ENCODE data around the gene SPG7.
"Not testable (repeated sequence)": the region's sequence is repeated elsewhere in the genome, so short reads cannot be mapped to it uniquely, and the experiment has no call there.

SPG7 gene

DNA sequence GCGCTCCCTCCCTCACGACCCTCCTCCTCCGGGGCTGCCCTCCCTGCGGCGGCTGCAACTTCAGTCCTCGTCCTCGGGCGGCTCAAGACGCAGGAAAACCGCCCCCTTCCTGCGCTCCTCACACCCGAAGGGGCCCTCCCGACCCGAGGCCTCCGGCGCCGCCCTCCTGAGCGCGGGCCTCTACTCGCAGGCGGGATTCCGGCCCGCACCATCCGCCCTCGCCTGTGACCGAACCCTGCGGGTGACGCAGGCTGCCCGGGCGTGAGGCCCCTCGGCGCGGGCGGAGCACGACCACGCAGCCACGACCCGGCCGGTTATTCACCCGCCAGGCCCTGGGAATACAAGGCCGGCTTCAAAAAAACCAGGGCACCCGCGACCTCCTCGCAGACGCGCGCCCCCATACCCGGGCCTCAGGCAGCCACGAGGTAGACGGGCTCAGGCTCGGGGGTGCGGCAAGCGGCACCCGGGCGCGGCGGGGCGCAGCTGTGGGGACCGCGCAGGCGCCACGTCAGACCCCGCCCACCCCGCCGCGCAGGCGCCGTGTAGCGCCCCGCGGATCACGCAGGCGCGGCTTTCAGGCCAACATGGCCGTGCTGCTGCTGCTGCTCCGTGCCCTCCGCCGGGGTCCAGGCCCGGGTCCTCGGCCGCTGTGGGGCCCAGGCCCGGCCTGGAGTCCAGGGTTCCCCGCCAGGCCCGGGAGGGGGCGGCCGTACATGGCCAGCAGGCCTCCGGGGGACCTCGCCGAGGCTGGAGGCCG lies at the start of gene SPG7:
Gene SPG7, plus strand, starts transcription at position 570 of the 757 bp plus-strand sequence. Its CDS starts 15 bp downstream, at position 585.
- DNase-seq = peak; percentile 84

DNA sequence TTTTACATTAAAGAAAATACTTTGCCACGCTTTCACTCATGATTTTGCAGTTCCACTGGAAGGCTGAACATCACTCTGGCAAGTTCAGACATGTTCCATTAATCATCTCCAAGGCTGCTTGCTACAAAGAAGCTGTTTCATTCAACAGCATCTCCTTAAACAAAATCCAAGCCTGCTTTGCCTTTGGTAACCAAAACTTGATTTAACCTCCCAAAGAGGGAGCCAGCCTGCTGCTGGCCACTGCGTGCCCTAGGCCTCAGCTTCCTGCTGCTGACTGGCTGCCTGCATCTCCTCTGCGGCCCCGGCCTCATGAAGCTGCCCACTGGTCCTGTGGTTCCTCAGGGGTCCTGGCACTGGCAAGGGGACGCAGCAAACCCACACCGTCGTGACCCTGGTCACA lies 49.7 kb upstream of the SPG7 start:
- DNase-seq = no peak

DNA sequence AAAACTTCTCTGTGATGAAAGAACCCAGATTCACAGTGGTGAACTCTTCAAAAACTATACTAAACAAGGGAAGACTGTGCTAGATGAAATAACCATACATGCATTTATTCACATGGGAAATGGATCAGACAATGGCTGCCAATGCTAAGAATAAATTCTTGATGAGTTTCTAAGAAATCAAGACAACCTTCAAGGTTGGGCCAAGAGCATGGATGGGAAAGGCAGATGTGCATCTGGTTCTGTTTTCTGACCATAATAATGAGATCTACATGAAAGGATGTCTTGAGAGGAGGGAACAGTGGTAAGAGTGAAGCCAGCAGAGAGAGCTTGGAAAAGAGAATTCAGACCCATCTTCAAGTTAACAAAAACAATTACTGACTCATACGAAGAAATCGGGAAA lies 49.2 kb upstream of the SPG7 start:
- DNase-seq = no peak

GRCh38 chr16:89460556-89460955 lies 47.6 kb upstream of the SPG7 start:
- no peak for DNase-seq

DNA sequence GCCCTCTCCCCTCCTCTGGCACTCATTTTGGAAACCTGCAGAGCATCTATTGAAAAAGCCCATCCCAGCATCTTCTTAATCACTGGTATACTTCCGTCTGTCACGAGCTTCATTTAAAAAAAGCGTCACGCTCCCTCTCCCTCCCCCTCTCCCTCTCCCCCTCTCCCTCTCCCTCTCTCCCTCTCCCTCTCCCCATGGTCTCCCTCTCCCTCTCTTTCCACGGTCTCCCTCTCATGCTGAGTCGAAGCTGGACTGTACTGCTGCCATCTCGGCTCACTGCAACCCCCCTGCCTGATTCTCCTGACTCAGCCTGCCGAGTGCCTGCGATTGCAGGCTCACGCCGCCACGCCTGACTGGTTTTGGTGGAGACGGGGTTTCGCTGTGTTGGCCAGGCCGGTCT lies 46.3 kb upstream of the SPG7 start:
- not testable (repeated sequence) for DNase-seq

GRCh38 chr16:89462639-89463038 lies 45.6 kb upstream of the SPG7 start:
- not testable (repeated sequence) for DNase-seq

DNA sequence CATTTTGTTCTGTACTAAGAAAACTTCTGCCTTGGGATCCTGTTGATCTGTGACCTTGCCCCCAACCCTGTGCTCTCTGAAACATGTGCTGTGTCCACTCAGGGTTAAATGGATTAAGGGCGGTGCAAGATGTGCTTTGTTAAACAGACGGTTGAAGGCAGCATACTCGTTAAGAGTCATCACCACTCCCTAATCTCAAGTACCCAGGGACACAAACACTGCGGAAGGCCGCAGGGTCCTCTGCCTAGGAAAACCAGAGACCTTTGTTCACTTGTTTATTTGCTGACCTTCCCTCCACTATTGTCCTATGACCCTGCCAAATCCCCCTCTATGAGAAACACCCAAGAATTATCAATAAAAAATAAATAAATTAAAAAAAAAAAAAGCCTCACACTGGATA lies 44.9 kb upstream of the SPG7 start:
- DNase-seq = not testable (repeated sequence)

DNA sequence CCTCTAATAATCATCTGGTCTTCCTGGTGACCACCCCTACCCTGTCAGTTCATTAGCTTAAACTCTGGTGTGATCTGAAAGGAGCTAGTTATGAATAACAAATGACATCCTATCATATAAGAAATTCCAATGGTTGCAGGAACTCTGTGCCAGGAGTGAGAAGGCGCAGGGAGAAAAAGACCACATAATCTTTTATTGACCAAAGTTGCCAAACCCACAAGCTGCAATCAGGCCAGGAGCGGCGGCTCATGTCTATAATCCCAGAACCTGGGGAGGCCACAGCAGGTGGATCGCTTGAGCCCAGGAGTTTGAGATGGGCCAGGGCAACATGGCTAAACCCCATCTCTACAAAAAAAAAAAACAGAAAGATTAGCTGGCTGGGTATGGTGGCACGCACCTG lies 41.3 kb upstream of the SPG7 start:
- no peak for DNase-seq

DNA sequence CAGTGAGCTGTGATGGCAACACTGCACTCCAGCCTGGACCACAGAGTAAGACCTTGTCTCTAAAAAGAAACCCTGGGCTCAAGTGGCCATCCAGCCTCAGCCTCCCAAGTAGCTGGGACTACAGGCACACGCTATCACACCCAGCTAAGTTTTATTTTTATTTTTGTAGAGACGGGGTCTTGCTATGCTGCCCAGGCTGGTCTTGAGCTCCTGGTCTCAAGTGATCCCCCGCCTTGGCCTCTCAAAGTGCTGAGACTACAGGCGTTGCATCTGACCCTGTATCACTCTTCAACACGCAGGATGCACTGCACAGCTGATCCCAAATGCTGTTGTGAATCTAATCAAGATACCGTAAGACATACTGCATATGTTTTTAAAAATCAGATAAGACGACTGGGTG lies 40.8 kb upstream of the SPG7 start:
- DNase-seq = no peak

- no peak for DNase-seq
These were observed 35.5 kb upstream of the SPG7 start for GRCh38 chr16:89472711-89473075.

DNA sequence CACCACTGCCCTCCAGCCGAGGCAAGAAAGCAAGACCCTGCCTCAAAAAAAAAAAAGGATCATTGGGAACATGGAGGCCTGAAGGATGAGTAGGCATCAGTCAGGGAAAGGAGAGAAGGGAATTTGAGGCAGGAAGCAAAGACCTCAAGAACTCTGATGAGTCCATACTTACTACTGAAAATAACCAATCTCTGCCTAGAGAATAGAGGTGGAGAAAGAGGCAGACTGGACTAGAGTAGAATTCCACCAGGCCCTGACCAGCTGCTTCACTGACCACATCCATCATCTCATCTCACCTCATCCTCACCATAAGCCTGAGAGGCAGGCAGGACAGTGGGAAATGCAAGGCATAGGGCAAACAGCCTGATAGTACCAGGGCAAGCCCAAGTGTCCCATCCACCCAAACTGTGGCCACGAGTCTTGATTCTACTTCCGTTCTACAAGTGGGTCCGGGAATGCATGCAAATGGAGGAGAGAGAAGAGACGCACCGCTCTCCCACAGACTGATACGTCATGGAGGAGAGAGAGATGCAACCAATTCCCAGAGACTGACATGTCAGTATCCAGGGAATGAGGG lies 35.0 kb upstream of the SPG7 start:
- DNase-seq = no peak

GRCh38 chr16:89473791-89474414 lies 34.3 kb upstream of the SPG7 start:
- no peak for DNase-seq

DNA sequence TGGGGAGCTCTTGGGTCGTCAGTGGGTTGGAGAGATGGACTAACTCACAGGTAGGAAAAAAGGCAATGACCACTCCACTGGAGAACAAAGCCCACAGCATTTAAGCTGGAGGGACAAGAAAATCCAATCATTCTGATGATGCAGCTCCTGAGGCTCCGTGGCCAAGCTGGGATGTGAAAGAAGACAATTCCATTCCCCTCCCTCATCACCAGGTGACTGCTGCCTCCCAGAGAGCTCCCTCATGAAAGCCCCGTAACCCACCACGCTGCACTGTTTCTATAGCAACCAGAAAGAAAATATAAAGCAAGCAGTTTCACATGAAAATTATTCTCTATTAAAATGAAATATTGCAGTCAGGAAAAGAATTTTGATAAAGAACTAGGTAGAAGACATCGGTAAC lies 33.1 kb upstream of the SPG7 start:
- DNase-seq = no peak

- no peak for DNase-seq
These were observed 31.8 kb upstream of the SPG7 start for GRCh38 chr16:89476379-89476778.

DNA sequence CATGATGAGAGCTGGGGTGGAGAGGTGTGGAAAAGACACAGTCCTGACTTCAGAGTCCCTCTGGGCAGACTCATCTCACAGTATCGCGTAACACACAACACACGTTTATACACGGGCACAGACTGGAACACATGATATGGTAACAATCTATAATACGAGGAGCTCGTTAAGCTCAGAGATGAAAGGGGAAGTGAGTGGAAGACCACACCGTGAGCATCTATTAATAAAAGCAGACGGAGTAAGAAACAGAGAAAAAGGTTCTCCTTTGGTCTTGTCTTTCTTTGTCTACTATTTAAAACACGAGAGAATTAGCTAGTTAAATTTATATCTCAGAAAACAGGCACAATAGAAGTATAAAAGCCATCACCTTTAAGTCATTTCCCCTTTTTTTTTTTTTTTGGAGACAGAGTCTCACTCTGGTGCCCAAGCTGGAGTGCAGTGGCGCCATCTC lies 31.4 kb upstream of the SPG7 start:
- no peak for DNase-seq

DNA sequence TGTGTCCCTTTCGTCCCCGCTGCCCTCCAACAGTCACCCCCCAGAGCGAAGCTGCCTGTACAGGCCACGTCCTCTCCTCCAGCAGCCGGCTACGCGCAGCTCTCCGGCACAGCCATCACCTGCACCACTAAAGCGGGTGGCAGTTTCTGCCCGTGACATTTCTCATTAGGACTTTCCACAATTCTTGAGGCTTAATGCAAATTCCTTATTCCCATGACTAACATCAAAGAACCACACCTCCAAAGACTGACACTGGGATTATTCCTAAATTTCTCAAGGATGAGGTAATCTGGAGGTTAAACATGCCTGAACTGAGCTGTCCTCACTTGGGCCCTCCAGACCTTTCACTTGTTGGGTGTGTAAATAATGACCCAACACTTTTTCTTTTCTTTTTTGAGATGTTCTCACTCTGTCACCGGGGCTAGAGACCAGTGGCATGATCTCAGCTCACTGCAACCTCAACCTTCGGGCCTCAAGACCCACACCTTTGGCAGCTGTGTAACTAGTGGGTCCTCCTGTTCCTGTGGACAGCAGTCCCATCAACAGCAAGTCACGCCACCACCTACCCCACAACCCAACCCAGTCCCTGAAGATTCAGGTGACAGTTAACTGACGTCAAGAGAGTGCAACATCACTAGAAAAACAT lies 29.5 kb upstream of the SPG7 start:
- no peak for DNase-seq

DNA sequence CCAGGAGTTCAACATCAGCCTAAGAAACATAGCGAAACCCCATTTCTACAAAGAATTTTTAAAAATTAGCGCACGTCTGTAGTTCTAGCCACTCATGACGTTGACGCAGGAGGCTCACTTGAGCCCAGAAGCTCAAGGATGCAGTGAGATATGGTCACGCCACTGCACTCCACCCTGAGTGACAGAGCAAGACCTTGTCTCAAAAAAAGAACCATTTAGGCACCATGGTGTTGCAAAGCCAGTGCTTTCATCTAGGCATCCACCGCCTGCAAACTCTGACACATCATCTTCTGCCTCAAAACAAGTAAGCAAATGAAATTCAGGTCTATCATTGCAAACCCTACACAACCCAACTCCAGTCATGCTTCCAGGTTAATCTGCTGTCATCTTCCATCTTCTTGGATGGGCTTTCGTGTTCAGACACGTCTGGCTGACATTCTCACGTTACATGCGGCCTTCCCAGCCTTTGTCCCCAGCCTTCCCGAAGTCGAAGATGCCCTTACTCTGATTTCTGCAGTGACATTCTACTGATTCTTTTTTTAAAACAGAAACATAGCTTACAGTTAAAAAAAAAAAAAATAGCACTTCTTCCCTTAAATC lies 26.7 kb upstream of the SPG7 start:
- no peak for DNase-seq

DNA sequence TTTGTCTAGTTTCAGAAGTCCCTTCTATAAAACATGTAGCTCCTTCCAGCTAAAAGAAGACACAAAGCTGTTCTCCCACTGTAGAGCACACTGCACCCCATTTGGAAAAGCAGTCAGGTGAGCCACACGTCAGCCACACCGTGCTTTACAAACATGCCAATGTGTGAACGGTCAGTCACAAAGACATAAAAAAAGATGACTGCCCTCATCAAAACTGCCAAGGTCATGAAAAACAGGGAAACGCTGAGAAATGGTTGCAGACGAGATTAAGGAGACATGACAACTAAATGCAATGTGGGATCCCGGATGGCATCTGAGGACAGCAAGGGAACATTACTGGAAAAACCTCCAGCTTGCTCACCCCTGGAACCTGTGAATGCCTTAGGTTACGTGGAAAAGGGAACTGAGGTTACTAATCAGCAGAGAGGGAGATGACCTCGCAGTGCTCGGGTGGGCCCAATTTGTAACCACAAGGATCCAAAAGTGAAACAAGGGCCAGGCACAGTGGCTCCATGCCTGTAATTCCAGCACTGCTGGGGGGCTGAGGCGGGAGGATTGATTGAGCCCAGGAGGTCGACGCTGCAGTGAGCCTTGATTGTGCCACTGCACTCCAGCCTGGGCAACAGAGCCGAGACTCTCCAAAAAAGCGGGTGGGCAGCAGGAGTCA lies 25.9 kb upstream of the SPG7 start:
- no peak for DNase-seq

GRCh38 chr16:89482817-89483205 lies 25.4 kb upstream of the SPG7 start:
- DNase-seq = no peak

- no peak for DNase-seq
These were observed 24.1 kb upstream of the SPG7 start for GRCh38 chr16:89484041-89484501.

GRCh38 chr16:89484923-89485679 lies 23.1 kb upstream of the SPG7 start:
- DNase-seq = no peak

DNA sequence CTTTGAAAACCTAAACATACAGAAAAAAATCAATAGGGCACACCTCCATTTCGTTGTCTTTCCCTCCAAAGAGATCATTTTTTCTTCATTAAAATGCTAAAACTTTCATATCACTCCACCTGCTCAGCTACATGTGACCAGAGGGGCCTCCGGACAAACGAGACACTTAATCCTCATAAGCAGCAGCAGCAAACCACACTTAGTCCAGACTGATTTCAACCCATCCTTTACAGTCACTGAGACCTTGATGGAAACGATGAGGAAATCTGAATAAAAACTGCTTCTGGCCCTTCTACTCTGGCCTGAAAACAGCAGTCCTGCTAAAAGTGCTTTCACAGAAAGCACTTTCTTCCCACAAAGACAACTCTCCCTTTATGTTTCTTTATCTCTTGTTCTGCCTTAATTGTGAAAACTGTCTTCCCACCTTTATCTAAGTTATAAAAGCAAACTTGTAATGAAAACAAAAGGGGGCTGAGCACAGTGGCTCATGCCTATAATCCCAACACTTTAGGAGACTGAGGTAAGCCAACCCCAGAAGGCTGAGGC lies 22.4 kb upstream of the SPG7 start:
- no peak for DNase-seq
